HG03025 (cell line): ENCODE results near the gene SIGLEC12.
"Not testable (repeated sequence)": the region's sequence is repeated elsewhere in the genome, so short reads cannot be mapped to it uniquely, and the experiment has no call there.

Source experiments
- ATAC-seq: cut with Tn5 transposase; IDR thresholded peaks from one replicate; pipeline ENCODE4 v1.9.1; 2021; ENCODE audit warnings: mild to moderate bottlenecking, moderate library complexity; ENCODE audit not compliant: unreplicated experiment, low FRiP score

Gene SIGLEC12

GRCh38 chr19:51460164-51460992, 41.2 kb downstream of the SIGLEC12 start:
- no peak for ATAC-seq

DNA sequence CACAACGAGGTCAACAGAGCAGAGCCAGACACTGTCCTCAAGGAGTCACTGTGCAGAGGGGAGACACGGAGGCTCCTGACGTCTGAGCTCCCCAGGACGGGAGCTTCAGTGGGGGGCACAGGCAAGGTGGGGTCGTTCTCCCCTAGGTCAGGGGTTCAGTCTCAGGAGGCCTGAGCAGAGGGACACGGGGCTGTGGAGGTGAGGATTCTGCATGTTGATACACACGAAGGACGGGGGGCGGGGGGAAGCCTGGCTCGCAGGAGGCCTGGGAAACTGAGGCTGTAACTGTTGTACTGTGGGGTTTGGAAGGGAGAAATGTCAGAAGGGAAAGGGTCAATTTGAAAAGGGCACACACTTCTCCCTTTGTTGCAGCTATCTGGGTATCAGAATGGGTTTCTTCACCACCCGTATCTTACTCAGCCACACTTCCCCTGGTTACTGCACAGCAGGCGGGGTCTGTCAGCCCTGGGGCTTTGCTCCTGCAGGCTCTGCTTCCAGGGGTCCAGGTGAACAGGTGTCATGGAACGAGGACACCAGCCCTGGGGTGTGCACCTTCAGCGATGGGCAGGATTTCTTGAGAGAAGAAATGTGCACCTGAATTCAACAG, 42.6 kb downstream of the SIGLEC12 start:
- ATAC-seq: no peak

DNA sequence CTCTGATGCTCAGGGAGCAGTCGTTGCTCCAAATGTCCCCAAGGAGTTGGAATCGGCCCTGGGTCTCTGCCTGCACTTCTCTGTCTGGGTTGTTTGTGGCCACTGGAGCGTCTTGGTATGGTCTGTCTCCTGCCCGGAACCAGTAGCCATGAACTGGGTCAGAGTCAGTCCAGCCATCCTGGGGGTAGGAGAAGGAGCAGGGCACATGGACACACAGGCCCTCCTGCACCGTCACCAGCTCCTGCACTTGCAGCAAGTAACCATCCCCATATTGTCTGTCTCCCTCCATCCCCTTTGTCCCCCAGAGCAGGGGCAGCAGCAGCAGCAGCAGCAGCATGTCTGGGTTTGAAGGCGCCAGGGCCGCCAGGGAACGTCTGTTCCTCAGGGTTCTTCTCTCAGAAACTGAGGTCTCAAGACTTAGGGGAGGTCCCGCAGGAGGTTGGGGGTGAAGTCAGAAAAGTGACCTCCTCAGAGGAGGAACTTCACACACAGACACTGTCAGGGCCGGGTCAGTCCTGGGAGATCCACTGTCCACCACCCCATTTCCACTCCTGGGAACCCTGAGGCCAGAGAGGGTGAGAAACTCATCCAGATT, 43.5 kb downstream of the SIGLEC12 start, which contains the start of gene SIGLEC8:
Gene SIGLEC8, minus strand, starts transcription at position 404 of the 595 bp plus-strand sequence. Its CDS starts 67 bp downstream, at position 337.
- ATAC-seq: no peak

DNA sequence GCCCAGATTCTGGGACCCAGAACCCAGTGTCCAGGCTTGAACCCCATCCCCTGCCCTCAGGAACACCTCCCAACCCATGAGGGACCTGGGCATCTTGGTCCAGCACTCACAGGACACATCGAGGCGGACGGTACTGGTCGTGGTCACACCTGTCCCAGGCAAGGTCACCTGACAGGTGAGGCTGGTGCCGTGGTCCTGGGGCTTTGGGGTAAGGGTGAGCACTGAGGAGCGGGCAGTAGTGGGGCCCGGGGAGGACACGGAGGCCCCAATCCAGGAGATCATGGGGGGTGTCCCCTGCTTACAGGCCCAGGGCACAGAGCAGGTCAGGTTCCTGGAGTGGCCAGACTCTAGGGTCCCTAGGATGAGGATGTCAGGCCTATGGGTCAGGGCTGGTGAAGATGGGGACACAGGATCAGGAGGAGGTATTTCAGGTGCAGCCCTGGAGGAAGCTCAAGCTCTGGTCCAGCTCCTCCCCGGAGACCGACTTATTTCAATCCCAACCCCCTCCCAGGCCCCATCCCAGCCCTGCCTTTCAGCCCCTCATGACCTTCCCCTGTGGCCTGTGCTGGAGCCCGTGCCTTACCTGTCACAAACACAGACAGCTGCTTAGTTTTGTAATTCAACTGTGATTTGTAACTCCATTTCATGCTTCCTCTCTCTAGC, 44.1 kb downstream of the SIGLEC12 start:
- ATAC-seq: no peak

DNA sequence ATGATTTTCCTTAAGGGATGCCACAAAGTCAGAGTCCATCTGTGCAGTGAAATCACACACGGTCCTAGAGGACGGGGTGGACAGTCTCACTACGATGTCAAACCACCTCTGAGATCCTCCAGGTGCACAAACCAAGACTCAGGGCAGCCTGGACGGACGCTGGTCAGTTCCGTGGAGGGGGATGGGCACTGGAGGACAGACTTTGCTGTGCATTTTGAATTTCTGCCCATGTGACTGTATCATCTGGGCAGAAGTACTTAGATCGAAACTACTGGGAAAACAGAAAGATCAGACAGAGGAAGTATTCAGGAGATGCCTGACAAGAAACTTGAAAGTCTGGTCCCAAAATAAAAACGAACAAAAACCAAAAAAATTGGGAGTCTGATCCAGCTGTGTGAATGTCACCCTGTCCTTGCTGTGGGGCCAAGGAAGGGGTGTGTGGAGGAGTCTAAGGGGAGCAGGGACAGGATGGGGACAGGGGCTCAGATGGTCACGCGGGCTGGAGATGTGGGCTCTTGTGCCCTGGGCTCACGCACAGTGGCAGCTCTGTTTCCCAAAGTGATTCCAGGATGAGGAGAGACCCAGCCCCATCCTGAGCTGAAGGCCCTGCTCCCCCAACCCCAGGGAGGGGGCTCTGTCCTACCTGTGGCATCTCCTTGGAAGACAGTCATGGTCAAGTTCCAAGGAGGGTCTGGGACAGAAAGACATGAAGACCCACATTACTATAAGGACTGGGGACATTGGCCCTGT, 44.9 kb downstream of the SIGLEC12 start:
- ATAC-seq: no peak

GRCh38 chr19:51450730-51451307, 50.8 kb downstream of the SIGLEC12 start:
- ATAC-seq: no peak

- ATAC-seq: no peak
Measured at GRCh38 chr19:51448411-51449016, 53.1 kb downstream of the SIGLEC12 start.

DNA sequence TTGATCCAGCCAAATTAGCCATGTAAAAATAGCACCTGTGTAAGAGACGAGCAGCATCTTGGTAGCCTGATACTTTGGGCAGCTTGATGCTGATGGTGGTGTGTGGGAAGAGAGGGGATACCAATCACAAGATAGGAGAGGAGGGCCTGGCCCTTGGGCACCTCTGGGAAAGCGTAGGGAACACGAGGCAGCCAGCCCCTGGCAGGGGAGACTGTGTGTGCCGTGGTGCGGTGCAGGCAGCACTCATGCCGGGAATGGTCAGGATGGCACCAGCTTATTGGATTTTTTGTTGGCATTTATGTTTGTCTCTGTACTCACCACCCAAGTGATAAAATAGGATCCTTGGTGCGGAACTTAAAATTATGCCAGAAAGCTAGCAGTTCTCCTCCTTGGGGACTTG, 53.6 kb downstream of the SIGLEC12 start:
- no peak for ATAC-seq

- not testable (repeated sequence) for ATAC-seq
Measured at GRCh38 chr19:51447510-51447909, 54.1 kb downstream of the SIGLEC12 start.

DNA sequence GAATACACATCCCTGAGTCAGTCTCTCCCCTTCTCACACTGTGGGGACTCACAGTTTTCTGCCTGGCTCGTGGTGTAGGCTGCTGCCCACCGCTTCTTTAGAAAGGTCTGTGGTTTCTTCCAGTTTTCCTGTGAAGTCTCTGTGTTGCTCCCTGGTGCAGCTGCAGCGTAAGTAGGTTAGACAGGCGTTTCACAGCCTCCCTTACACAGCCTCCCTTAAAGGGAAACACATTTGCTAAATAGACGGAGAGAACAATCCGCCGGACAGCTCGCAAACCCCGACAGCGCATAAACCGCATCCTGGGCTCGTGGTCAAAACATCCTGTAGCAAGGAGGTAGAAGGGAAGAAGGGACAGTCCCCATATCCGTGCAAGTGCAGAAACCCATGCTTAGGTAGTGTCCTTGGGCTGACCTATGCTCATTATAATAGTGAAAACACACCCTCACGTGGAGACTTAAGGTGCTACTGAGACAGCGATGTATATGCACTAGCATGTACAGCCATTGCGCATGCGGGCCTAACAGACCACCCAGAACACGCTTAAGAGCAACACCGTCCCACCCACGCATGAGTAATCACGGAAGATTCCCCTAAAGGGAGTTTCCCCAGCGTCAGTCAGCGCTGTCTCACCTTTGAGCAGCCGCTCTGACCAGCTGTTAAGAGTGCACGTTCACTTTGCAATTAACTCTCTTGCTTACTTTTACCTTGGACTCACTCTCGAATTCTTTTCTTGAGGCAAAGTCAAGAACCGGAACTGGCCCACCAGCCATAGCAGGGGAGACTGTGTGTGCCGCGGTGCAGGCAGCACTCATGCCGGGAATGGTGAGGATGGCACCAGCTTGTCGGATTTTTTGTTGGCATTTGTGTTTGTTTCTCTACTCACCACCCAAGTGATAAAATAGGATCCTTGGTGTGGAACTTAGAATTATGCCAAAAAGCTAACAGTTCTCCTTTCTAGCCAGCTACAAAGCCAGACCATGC, 59.9 kb downstream of the SIGLEC12 start:
- peak; percentile 68 for ATAC-seq
